ENCODE measurements around the gene FRMD4A.

The FRMD4A gene

GRCh38 chr10:14134275-14134674 is 196.4 kb downstream of the FRMD4A start:
- no peak overlapping the region for H3K27ac ChIP-seq (ENCODE audit: poor library complexity, severe bottlenecking)
- H3K4me3 ChIP-seq (ENCODE audit: severe bottlenecking), result no peak overlapping the region
- H3K36me3 ChIP-seq (ENCODE audit: low read depth), result no peaks in the 10 kb centered on the region
- DNase-seq (ENCODE audit: low spot score), result no peak
- H3K4me1 ChIP-seq (ENCODE audit: insufficient read depth, poor library complexity, severe bottlenecking), result no peaks in the 10 kb centered on the region
- TF ChIP-seq CTCF (IDR thresholded peaks at IDR 0.05; ENCODE audit: poor library complexity, severe bottlenecking), result no peak
- H3K27me3 ChIP-seq (ENCODE audit: insufficient read depth, poor library complexity, severe bottlenecking), result no peaks in the 10 kb centered on the region
- ATAC-seq (ENCODE audit: low read depth), result no peak
- no peaks in the 10 kb centered on the region for H3K9me3 ChIP-seq (ENCODE audit: severe bottlenecking)

DNA sequence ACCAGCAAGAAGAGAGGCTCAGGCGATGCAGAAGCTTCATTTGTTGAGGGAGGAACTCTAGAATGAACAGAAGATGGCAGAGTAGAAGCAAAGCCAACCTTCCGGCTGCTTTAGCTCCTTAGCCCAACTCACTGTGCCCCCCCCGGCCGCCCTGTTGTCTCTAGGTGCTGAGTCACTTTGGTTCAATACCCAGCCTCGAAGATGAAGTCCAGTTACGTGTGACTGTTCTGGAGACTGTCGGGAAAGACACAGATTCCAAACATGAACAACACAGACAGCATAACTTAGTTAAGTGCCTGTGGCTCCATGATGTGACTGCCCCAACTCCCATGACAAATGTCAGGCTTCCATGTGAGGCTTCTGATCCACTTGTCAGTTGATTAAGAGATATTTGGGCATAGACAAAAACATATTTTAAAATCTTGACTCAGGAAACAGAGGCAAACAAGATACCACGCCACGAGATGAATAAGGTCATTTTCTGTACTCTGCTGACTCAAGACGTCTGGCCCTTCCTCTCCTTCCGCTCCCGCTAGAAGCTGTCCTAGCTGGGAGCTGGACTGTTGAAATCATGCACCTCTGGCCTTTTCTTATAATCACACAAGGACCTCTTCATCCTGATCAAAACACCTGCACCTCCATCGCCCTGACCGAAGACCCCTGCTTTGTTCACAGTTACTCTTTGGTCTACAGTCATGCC is 199.3 kb downstream of the FRMD4A start:
- H3K27ac ChIP-seq (ENCODE audit: poor library complexity, severe bottlenecking), result no peak overlapping the region
- H3K9me3 ChIP-seq (ENCODE audit: severe bottlenecking), result no peaks in the 10 kb centered on the region
- no peak for ATAC-seq (ENCODE audit: low read depth)
- no peaks in the 10 kb centered on the region for H3K27me3 ChIP-seq (ENCODE audit: insufficient read depth, poor library complexity, severe bottlenecking)
- no peak overlapping the region for H3K4me3 ChIP-seq (ENCODE audit: severe bottlenecking)
- no peak for TF ChIP-seq CTCF (IDR thresholded peaks at IDR 0.05; ENCODE audit: poor library complexity, severe bottlenecking)
- no peaks in the 10 kb centered on the region for H3K36me3 ChIP-seq (ENCODE audit: low read depth)
- no peak for DNase-seq (ENCODE audit: low spot score)
- H3K4me1 ChIP-seq (ENCODE audit: insufficient read depth, poor library complexity, severe bottlenecking), result peaks cover 2% of the 10 kb centered on the region

- DNase-seq (ENCODE audit: low spot score) (no peak), ATAC-seq (ENCODE audit: low read depth) (no peak)
- no peak for TF ChIP-seq CTCF (IDR thresholded peaks at IDR 0.05; ENCODE audit: poor library complexity, severe bottlenecking)
Measured at GRCh38 chr10:14129770-14130169, 201.0 kb downstream of the FRMD4A start.

DNA sequence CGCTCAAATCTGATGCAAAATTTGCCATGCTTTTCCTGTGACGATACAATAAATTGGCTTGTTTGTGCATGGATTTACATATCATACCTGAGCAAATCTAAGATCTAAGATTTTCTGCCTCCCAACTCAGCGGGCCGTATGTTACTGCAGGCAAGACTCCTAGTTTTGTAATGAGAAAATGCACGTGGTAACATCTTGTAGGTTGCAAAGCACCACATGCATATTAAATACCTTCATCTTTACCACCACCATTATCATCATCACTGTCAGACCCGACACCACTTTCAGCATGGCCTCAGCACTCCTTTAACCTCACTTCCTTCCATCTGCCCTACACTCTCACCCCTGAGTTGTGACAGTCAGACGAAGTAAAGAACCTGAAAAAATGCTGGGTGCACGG is 202.2 kb downstream of the FRMD4A start:
- no peak for DNase-seq (ENCODE audit: low spot score)
- H3K27me3 ChIP-seq (ENCODE audit: insufficient read depth, poor library complexity, severe bottlenecking), result no peaks in the 10 kb centered on the region
- H3K27ac ChIP-seq (ENCODE audit: poor library complexity, severe bottlenecking), result no peak overlapping the region
- no peak overlapping the region for H3K4me3 ChIP-seq (ENCODE audit: severe bottlenecking)
- no peaks in the 10 kb centered on the region for H3K9me3 ChIP-seq (ENCODE audit: severe bottlenecking)
- peaks cover 3% of the 10 kb centered on the region for H3K4me1 ChIP-seq (ENCODE audit: insufficient read depth, poor library complexity, severe bottlenecking)
- H3K36me3 ChIP-seq (ENCODE audit: low read depth), result no peaks in the 10 kb centered on the region
- no peak for TF ChIP-seq CTCF (IDR thresholded peaks at IDR 0.05; ENCODE audit: poor library complexity, severe bottlenecking)
- no peak for ATAC-seq (ENCODE audit: low read depth)

More at GRCh38 chr10:14129770-14130169, 201.0 kb downstream of the FRMD4A start:
- peaks cover 3% of the 10 kb centered on the region for H3K4me1 ChIP-seq (ENCODE audit: insufficient read depth, poor library complexity, severe bottlenecking)
- H3K27ac ChIP-seq (ENCODE audit: poor library complexity, severe bottlenecking), result no peak overlapping the region
- H3K36me3 ChIP-seq (ENCODE audit: low read depth), result no peaks in the 10 kb centered on the region
- H3K27me3 ChIP-seq (ENCODE audit: insufficient read depth, poor library complexity, severe bottlenecking), result no peaks in the 10 kb centered on the region
- H3K4me3 ChIP-seq (ENCODE audit: severe bottlenecking), result no peak overlapping the region
- H3K9me3 ChIP-seq (ENCODE audit: severe bottlenecking), result no peaks in the 10 kb centered on the region

- H3K9me3 ChIP-seq (ENCODE audit: severe bottlenecking), result no peaks in the 10 kb centered on the region
- no peak for TF ChIP-seq CTCF (IDR thresholded peaks at IDR 0.05; ENCODE audit: poor library complexity, severe bottlenecking)
- H3K36me3 ChIP-seq (ENCODE audit: low read depth), result no peaks in the 10 kb centered on the region
- DNase-seq (ENCODE audit: low spot score) (no peak), ATAC-seq (ENCODE audit: low read depth) (peak; percentile 85)
- no peaks in the 10 kb centered on the region for H3K27me3 ChIP-seq (ENCODE audit: insufficient read depth, poor library complexity, severe bottlenecking)
- no peak overlapping the region for H3K4me3 ChIP-seq (ENCODE audit: severe bottlenecking)
- H3K27ac ChIP-seq (ENCODE audit: poor library complexity, severe bottlenecking), result peak overlapping the region; percentile 25
- H3K4me1 ChIP-seq (ENCODE audit: insufficient read depth, poor library complexity, severe bottlenecking), result peaks cover 3% of the 10 kb centered on the region
Measured at GRCh38 chr10:14126697-14127440, 203.9 kb downstream of the FRMD4A start.
